ENCODE measurements around the gene UBTD1. TPM values are rescaled to one million over a fixed set of nuclear protein-coding genes. Genes with fewer than 3 reads are reported as not detected.

Gene UBTD1
- total and polyA plus RNA-seq, 12 donors: 1.4 to 24.2 (median 13.4) TPM

GRCh38 chr10:97498076-97498840, 466 bp upstream of the UBTD1 start, which contains the start of gene MMS19:
Gene MMS19 (minus strand): TSS chr10:97498422. CDS start chr10:97498384, 38 bp downstream.
- Histone ChIP-seq H3K27me3 (no peaks in the 10 kb centered on the region), H3K4me1 (replicated peaks in 1 of 2) (peaks cover 10 to 46% of the 10 kb centered on the region in 2 donors), H3K27ac (peak within 1 kb of the TSS; percentile 82 to 93 (median 89)), H3K9me3 (replicated peaks in 1 of 3) (no peaks in the 10 kb centered on the region), H3K4me3 (peak within 1 kb of the TSS; percentile 74 to 92 (median 82)), H3K36me3 (replicated peaks in 1 of 2) (no peaks in the 10 kb centered on the region)
- intact Hi-C loops (cut with DNase I): no loop called here
- peak in 2 of 6 experiments; percentile 11 to 19 for TF ChIP-seq CTCF (IDR thresholded peaks at IDR 0.05)
- TF ChIP-seq POLR2A (IDR thresholded peaks at IDR 0.05): peak; percentile 60 to 83
- WGBS, 4 donors: 0 to 1% (median 0%) methylated on average over 17 to 73 of the region's 73 CpGs
- DNase-seq: peak; percentile 99 to 100 (median 100)

GRCh38 chr10:97499561-97500296, 1.0 kb downstream of the UBTD1 start:
- Histone ChIP-seq H3K9me3 (replicated peaks in 1 of 3) (no peaks in the 10 kb centered on the region), H3K27me3 (no peaks in the 10 kb centered on the region), H3K27ac (peak overlapping the region in 4 of 5 donors; percentile 82 to 93 (median 89)), H3K36me3 (replicated peaks in 1 of 2) (no peaks in the 10 kb centered on the region), H3K4me1 (replicated peaks in 1 of 2) (peaks cover 10 to 37% of the 10 kb centered on the region in 2 donors), H3K4me3 (peak overlapping the region; percentile 27 to 92 (median 77))
- intact Hi-C loops (cut with DNase I): loop anchor here in 1 of 2 donors (5.0 kb wide), 1 partner anchor 43 kb away; no protein-coding TSS in a partner anchor
- WGBS, 4 donors: 0 to 12% (median 1%) methylated on average over 8 to 41 of the region's 41 CpGs
- TF ChIP-seq POLR2A (IDR thresholded peaks at IDR 0.05): peak in 1 of 2 donors; percentile 18
- TF ChIP-seq CTCF (IDR thresholded peaks at IDR 0.05): no peak
- DNase-seq: peak; percentile 61 to 85 (median 74)

GRCh38 chr10:97500297-97500575, 1.5 kb downstream of the UBTD1 start:
- no peak for DNase-seq
- TF ChIP-seq POLR2A (IDR thresholded peaks at IDR 0.05): no peak
- no peak for TF ChIP-seq CTCF (IDR thresholded peaks at IDR 0.05)
- Histone ChIP-seq H3K36me3 (replicated peaks in 1 of 2) (no peaks in the 10 kb centered on the region), H3K9me3 (replicated peaks in 1 of 3) (no peaks in the 10 kb centered on the region), H3K27me3 (no peaks in the 10 kb centered on the region), H3K4me1 (replicated peaks in 1 of 2) (peaks cover 10 to 32% of the 10 kb centered on the region in 2 donors), H3K4me3 (peak overlapping the region in 1 of 4 donors; percentile 80), H3K27ac (peak overlapping the region in 3 of 5 donors; percentile 82 to 93 (median 89))
- 68 to 88% (median 74%) methylated on average over 2 of the region's 2 CpGs for WGBS, 4 donors
- intact Hi-C loops (cut with DNase I): loop anchor here in 1 of 2 donors (5.0 kb wide), 1 partner anchor 42 kb away; no protein-coding TSS in a partner anchor

- intact Hi-C loops (cut with DNase I): loop anchor here in 1 of 2 donors (5.0 kb wide), 1 partner anchor 39 kb away; no protein-coding TSS in a partner anchor
- H3K27ac ChIP-seq: no peak overlapping the region
- H3K4me3 ChIP-seq: no peak overlapping the region
- peaks cover 9 to 10% of the 10 kb centered on the region in 2 donors for H3K4me1 ChIP-seq (replicated peaks in 1 of 2)
- no peaks in the 10 kb centered on the region for H3K36me3 ChIP-seq (replicated peaks in 1 of 2)
- no peaks in the 10 kb centered on the region for H3K27me3 ChIP-seq
- no peak for DNase-seq
- TF ChIP-seq CTCF (IDR thresholded peaks at IDR 0.05): no peak
- TF ChIP-seq POLR2A (IDR thresholded peaks at IDR 0.05): no peak
- WGBS, 4 donors: 81 to 96% (median 95%) methylated on average over 6 of the region's 6 CpGs
- H3K9me3 ChIP-seq (replicated peaks in 1 of 3): no peaks in the 10 kb centered on the region
Observed at GRCh38 chr10:97502916-97503315, 4.2 kb downstream of the UBTD1 start.
